Heart left ventricle (tissue), 13 donors: ENCODE results near the gene EMILIN2.

Source experiments
- CTCF ChIP-seq, 12 donors: fragments of 200-600 bp; sonication (generic) in 4 of 12; IDR thresholded peaks; one replicate each; pipeline versions ENCODE4 v1.5.0 to v1.8.0; 2018 to 2022; ENCODE audit warnings: antibody characterized with exemption in 12 of 12, mild to moderate bottlenecking in 5 of 12
- POLR2A ChIP-seq, 2 donors: fragments of 450-650 bp; IDR thresholded peaks; one replicate each; pipeline ENCODE4 v1.6.1; 2017; ENCODE audit warnings: antibody characterized with exemption in 2 of 2, mild to moderate bottlenecking in 2 of 2, moderate library complexity in 2 of 2
- donor health status: ischemic (EF 13 %, LVEDD 7.1; RV severe dilation, severe dysfunction).
- donor health status: DM: no; HTN: yes; CAD: no.
- donor health status: DM: no; HTN: no; CAD: no.
- donor health status: ischemic (EF 25% LVEDD 6.9; RV normal size, moderate dysfunction).
- donor health status: ischemic (EF 25% LVEDD 5.7; RV mildly dilated, moderate dysfunction).
- donor health status: ischemic (EF 35%, LVEDD 5.7; RV mildly dilated, moderate dysfunction).
- donor health status: nonischemic (EF 11% LVEDD 7.7; RV severe dilation, severe dysfunction).
- donor health status: DM: yes; HTN: yes; CAD: no.
- donor health status: PGD.
- donor health status: ischemic (EF 29% LVEDD 5.4; RV normal size, mild dysfunction).
- donor health status: nonischemic (EF 23%, LVEDD 6.1; RV moderate dilation, normal function).

GRCh38 chr18:2956056-2956455, 109.2 kb downstream of the EMILIN2 start:
- TF ChIP-seq CTCF (IDR thresholded peaks at IDR 0.05) = no peak
- TF ChIP-seq POLR2A (IDR thresholded peaks at IDR 0.05) = no peak
